ELR (cell line): ENCODE results near the gene TMEM270.

Source experiments
- DNase-seq: peaks from one replicate; pipeline ENCODE4 v3.0.0-alpha.2; 2015; ENCODE audit warnings: low read depth

Gene TMEM270

GRCh38 chr7:73907554-73908122, 46.7 kb downstream of the TMEM270 start:
- DNase-seq: no peak

DNA sequence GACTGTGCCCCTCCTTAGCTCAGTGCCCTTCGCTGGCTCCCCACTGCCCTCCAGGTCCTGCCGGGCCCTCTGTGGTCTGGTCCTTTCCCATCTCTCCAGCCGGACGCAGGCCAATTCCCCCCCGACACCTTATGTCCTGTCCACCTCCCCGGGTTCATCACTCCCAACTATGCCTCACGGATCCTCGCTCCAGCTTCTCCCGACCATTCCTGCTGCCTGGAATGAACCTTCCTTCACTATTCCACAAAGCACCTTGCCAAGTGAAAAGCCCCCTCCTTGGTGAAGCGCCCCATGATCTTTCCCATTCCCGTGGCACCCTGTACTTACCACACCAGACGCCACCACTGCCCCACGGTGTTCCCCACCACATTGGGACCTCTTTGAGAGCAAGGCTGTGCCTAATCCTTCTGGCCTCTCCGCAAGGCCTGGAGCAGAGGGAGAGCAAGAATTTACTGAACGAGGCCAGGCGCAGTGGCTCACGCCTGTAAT, 47.2 kb downstream of the TMEM270 start:
- no peak for DNase-seq

DNA sequence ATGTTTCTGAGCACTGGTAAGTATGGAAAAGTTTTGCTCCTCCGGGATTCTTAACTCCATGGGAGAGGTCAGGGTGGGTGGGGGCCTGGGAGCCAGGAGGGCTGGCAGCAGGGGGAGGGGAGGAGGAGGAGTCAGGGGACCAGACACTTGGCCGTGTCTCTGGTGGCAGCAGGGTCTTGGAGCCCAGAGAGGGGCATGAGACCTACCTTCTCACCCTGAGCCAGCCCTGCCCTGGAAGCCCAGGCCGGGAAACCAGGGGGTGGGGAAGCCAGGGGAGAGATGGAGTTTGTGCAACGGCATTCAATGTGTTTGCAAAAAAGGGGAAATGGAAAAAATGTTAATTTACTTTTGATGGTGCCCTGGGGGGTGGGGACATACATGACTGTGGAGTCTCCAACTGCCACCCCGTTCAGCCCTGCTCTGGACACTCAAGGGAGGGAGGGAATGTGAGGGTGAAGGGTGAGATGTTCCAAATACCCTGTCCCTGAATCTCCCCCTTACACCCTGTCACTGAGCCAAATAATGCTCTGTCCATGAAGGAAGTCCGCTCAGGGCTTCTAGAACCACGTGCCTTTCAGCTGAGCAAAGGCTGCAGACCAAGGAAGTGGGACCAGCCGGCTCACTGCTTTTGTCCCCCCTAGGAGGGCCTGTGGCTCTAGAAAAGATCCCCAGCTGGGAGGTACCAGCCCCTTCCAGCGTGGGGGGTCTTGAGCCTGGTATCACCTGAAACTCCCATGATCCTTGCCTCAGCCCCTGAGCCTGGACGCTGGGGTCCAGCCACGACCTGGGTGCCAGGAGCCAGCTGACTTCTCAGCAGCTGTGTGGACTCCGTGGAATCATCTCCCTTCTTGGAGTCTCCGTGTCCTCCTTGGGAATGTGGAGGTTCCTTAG, 48.3 kb downstream of the TMEM270 start:
- no peak for DNase-seq

GRCh38 chr7:73909996-73910395, 49.0 kb downstream of the TMEM270 start:
- DNase-seq: no peak

DNA sequence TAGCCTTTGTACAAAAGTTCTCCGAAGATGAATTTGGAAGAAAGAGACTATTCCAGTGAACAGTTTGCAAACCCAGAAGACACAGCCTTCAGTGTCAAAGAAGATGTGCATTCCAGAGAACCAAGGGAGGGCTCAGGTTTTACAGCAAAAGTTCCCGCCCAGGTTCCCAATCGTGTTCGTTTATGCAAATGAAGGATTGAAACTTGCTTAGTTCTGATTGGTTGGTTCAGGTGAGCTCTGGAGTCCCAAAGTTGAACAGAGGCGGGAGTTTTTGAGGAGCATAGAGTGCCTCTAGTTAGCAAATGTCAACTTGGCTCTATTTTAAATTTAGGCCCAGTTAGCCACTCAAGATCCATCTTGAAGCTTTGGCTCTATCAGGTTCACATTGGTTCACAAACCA, 51.3 kb downstream of the TMEM270 start:
- DNase-seq: no peak
